Heart right ventricle (tissue), 16 donors: Measurements from ENCODE around the gene PTCD1. TPM values are rescaled to one million over a fixed set of nuclear protein-coding genes. Genes with fewer than 3 reads are reported as not detected.
A peak's percentile ranks its signal among the peaks of the same experiment; 100 is the strongest.

Experiments
- ATAC-seq, 8 donors: fragments of 200-7000 bp; cut with Tn5 transposase; one replicate each; pipeline ENCODE4 v1.9.1; 2020; ENCODE audit warnings: mild to moderate bottlenecking in 8 of 8, moderate library complexity in 8 of 8, moderate number of reproducible peaks in 1 of 8
- DNase-seq, 2 donors: peaks; one replicate each; pipeline ENCODE4 v3.0.0-alpha.2; 2020
- H3K27ac ChIP-seq, 10 donors: fragments of 200-600 bp; sonication (generic) in 2 of 10; one replicate each; pipeline versions ENCODE4 v1.5.0 to v1.8.0; 2020 to 2022; ENCODE audit warnings: mild to moderate bottlenecking in 3 of 10
- H3K27me3 ChIP-seq, 7 donors: fragments of 200-600 bp; one replicate each; pipeline ENCODE4 v1.8.0; 2021 to 2022; ENCODE audit warnings: mild to moderate bottlenecking in 2 of 7
- H3K36me3 ChIP-seq, 9 donors: fragments of 200-600 bp; sonication (generic) in 1 of 9; one replicate each; pipeline versions ENCODE4 v1.5.0 to v1.8.0; 2020 to 2022; ENCODE audit warnings: mild to moderate bottlenecking in 2 of 9
- H3K4me1 ChIP-seq, 9 donors: fragments of 200-600 bp; sonication (generic) in 1 of 9; one replicate each; pipeline versions ENCODE4 v1.5.0 to v1.8.0; 2020 to 2022; ENCODE audit warnings: mild to moderate bottlenecking in 4 of 9
- H3K4me3 ChIP-seq, 10 donors: fragments of 200-600 bp; sonication (generic) in 2 of 10; one replicate each; pipeline versions ENCODE4 v1.5.0 to v1.8.0; 2020 to 2022; ENCODE audit warnings: mild to moderate bottlenecking in 7 of 10, moderate library complexity in 2 of 10
- H3K9me3 ChIP-seq, 11 donors: fragments of 200-600 bp in 10 of 11; sonication (generic) in 2 of 11; one replicate each; pipeline versions ENCODE4 v1.5.0 to v1.8.0; 2013 to 2022; ENCODE audit warnings: mild to moderate bottlenecking in 2 of 11, control low read depth in 1 of 11, moderate library complexity in 1 of 11
- WGBS, 2 donors: extraction: QIAGEN DNeasy Blood & Tissue Kit; methylation state at CpG; one replicate each; pipeline ENCODE4 v1.1.7; 2013; ENCODE audit warnings: inconsistent platforms in 1 of 2; 5-methylcytosine and 5-hydroxymethylcytosine counted together
- intact Hi-C, 10 donors: fragments of 100-400 bp; cut with DNase I; formaldehyde crosslinking; loops; one replicate each; pipeline versions ENCODE4 v1.11.1 to v1.14.2; 2022
- polyA plus RNA-seq, 2 donors: library from polyadenylated mRNA; stranded (reverse); fragments of 200-250 nt; gene quantifications; one replicate each; pipeline ENCODE4 v1.2.3, GENCODE V29; 2013
- total RNA-seq, 10 donors: library from RNA; stranded (reverse); fragmentation: NEBNext Ultra II Directional in 3 of 10; extraction: Animal tissue kit (Norgen Biotek cat#: 25700) in 3 of 10; gene quantifications; one replicate each; pipeline versions ENCODE4 v1.2.1 to v1.2.4, GENCODE V29; 2021 to 2023
- TF ChIP-seq, protein P1 (sequence below), 9 donors: fragments of 200-600 bp; sonication (generic) in 2 of 9; IDR thresholded peaks; one replicate each; pipeline versions ENCODE4 v1.5.0 to v1.8.0; 2021 to 2022; ENCODE audit warnings: antibody characterized with exemption in 9 of 9, mild to moderate bottlenecking in 5 of 9, moderate library complexity in 1 of 9
- donor health status: Arrhythmogenic right ventricular cardiomyopathy.
- donor health status: ischemic (EF 13 %, LVEDD 7.1; RV severe dilation, severe dysfunction).
- donor health status: healthy with polysubstance abuse.
- donor health status: DM: no; HTN: yes; CAD: no.
- donor health status: DM: no; HTN: no; CAD: no.
- donor health status: ischemic (EF 25% LVEDD 6.9; RV normal size, moderate dysfunction).
- donor health status: ischemic (EF 25% LVEDD 5.7; RV mildly dilated, moderate dysfunction).
- donor health status: healthy.
- donor health status: DM: yes; HTN: yes; CAD: no.
- donor health status: Ischemic cardiomyopathy.
- donor health status: ischemic (EF 35%, LVEDD 5.7; RV mildly dilated, moderate dysfunction).
- donor health status: nonischemic (EF 11% LVEDD 7.7; RV severe dilation, severe dysfunction).
- donor health status: DM: yes; HTN: yes; CAD: no.
- donor health status: PGD.
- donor health status: ischemic (EF 29% LVEDD 5.4; RV normal size, mild dysfunction).
- donor health status: nonischemic (EF 23%, LVEDD 6.1; RV moderate dilation, normal function).

Gene PTCD1
- total and polyA plus RNA-seq, 12 donors = 2.4 to 4.8 (median 3.1) TPM

DNA sequence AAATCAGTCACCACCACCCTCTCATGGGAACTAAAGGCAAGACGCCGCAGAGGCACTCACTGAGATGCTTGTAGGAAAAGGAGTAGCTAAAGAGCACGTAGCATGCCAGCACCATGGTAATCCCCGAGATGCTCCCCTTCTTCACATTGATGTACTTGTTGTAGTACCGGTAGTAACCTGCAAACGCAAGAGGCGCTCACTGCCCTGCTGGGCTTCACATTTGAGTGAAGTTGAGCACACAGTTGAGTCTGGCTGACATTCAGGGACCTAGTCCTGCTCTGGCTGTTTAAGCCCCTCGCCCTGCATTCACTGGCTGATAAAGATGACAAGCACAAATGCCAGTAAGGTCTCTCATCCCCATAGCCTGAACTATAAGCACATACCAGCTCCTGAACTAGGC lies 20.5 kb upstream of the PTCD1 start:
- no peak for DNase-seq
- ATAC-seq = no peak
- Histone ChIP-seq H3K36me3 (peaks cover 0 to 91% (median 18%) of the 10 kb centered on the region in 9 donors), H3K27me3 (no peaks in the 10 kb centered on the region), H3K4me1 (peaks cover 0 to 51% (median 33%) of the 10 kb centered on the region in 9 donors), H3K9me3 (no peaks in the 10 kb centered on the region), H3K4me3 (no peak overlapping the region), H3K27ac (no peak overlapping the region)
- WGBS, 2 donors = 89 to 92% methylated on average over 8 of the region's 8 CpGs
- TF ChIP-seq, protein P1, sequence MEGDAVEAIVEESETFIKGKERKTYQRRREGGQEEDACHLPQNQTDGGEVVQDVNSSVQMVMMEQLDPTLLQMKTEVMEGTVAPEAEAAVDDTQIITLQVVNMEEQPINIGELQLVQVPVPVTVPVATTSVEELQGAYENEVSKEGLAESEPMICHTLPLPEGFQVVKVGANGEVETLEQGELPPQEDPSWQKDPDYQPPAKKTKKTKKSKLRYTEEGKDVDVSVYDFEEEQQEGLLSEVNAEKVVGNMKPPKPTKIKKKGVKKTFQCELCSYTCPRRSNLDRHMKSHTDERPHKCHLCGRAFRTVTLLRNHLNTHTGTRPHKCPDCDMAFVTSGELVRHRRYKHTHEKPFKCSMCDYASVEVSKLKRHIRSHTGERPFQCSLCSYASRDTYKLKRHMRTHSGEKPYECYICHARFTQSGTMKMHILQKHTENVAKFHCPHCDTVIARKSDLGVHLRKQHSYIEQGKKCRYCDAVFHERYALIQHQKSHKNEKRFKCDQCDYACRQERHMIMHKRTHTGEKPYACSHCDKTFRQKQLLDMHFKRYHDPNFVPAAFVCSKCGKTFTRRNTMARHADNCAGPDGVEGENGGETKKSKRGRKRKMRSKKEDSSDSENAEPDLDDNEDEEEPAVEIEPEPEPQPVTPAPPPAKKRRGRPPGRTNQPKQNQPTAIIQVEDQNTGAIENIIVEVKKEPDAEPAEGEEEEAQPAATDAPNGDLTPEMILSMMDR (IDR thresholded peaks at IDR 0.05) = peak in 3 of 9 donors; percentile 15 to 31 (median 16)
- intact Hi-C loops = no loop called here

DNA sequence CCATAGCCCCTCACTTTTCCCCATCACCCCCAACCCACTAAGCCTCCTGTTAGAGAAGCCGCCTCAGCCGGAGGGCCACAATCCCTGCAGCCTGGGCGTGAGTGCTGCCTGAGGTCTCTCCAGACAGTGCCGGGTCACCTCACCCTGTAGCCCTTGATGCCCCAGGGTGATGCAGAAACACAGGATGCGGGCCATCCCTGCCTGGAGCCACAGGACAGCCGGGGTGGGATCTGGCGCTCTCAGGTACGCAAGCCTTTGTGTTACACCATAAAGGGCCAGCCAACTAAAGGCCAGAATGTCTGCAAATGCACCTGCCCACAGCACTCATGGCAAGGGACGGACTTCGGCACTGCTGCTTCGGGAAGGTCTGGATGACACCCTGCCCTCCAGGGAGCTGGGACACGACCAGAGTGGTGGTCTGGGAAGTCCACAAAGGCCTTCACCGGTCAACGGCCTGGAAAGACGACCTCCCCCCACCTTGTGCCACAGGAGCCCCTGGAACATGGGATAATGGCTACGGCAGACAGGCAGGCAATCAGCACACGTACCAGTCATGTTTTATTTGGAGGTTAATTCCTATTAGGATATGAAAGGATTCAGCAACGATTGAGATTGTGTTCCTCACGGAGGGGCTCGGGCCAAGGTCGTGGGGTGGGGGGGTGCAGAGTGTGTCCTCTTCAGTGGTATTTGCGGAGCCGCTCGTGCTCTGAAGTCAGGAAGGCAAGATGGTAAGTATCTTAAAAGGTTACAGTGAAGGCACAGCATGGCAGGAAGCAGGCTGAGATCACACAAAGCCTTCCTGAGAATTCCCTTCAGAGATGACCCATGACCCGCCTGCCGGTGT lies 19.3 kb upstream of the PTCD1 start:
- intact Hi-C loops = no loop called here
- Histone ChIP-seq H3K9me3 (no peaks in the 10 kb centered on the region), H3K27me3 (no peaks in the 10 kb centered on the region), H3K27ac (peak overlapping the region in 1 of 10 donors; percentile 26), H3K4me1 (peaks cover 0 to 45% (median 23%) of the 10 kb centered on the region in 9 donors), H3K36me3 (peaks cover 0 to 93% (median 18%) of the 10 kb centered on the region in 9 donors), H3K4me3 (no peak overlapping the region)
- TF ChIP-seq, protein P1 (IDR thresholded peaks at IDR 0.05) = no peak
- ATAC-seq (no peak), DNase-seq (no peak)
- WGBS, 2 donors = 73 to 75% methylated on average over 26 of the region's 26 CpGs

DNA sequence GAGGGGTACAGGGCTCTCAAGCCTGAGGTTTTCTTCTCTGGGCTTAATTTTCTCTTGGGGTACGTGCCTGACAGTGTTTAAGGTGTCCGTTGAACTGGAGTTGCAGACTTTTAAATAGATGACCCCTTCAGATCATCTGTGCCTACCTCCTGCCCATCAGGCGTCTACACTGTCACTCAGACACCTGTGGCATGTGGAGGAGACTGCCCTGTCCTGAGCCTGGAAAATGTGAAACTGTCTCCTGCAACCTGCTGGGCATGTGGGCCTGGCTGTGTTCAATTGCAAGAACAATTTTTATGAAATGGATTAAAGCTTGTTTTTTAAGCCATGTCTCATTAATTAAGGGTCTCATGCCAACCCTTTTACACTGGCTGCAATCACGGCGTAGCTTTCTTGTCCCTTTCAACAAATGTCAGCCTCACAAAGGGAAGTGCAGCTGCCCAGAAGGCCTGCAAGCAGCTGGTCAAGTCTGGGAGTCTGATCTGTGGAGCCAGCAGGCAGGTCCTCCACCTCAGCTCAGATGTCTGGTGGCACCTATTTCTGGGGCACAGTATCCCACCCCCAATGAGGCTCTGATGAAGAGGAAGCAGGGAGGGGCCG lies 18.6 kb upstream of the PTCD1 start:
- no peak for ATAC-seq

DNA sequence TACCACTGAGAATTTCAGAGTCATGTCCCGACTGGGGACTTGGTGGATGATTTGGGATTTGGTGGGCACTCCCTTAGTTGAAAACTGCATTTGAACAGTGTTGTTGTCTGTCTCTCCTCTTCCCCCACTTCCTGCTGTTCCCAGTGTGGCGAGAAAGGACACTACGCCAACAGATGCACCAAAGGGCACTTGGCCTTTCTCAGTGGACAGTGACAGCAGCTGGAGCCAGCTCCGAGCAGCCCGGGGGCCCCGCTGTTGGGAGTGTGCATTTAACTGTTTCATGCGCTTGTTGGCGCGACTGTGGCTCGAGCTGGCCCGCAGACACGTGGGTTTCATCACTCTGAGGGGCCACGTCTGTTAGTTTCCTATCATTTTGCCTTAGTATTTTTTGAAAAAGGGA lies 17.7 kb upstream of the PTCD1 start:
- no peaks in the 10 kb centered on the region for H3K27me3 ChIP-seq
- TF ChIP-seq, protein P1 (IDR thresholded peaks at IDR 0.05) = no peak
- ATAC-seq (no peak), DNase-seq (no peak)
- peaks cover 0 to 100% (median 18%) of the 10 kb centered on the region in 9 donors for H3K36me3 ChIP-seq
- H3K9me3 ChIP-seq = no peaks in the 10 kb centered on the region
- intact Hi-C loops = no loop called here
- 66 to 74% methylated on average over 13 of the region's 13 CpGs for WGBS, 2 donors
- H3K4me3 ChIP-seq = no peak overlapping the region
- H3K27ac ChIP-seq = no peak overlapping the region
- peaks cover 0 to 52% (median 21%) of the 10 kb centered on the region in 9 donors for H3K4me1 ChIP-seq

More for the DNA sequence above, 18.6 kb upstream of the PTCD1 start:
- DNase-seq = no peak
- TF ChIP-seq, protein P1 (IDR thresholded peaks at IDR 0.05) = no peak
- H3K36me3 ChIP-seq = peaks cover 0 to 93% (median 18%) of the 10 kb centered on the region in 9 donors
- intact Hi-C loops = no loop called here
- H3K27ac ChIP-seq = no peak overlapping the region
- H3K4me3 ChIP-seq = no peak overlapping the region
- no peaks in the 10 kb centered on the region for H3K27me3 ChIP-seq
- no peaks in the 10 kb centered on the region for H3K9me3 ChIP-seq
- peaks cover 0 to 49% (median 22%) of the 10 kb centered on the region in 9 donors for H3K4me1 ChIP-seq
- WGBS, 2 donors = 70 to 77% methylated on average over 6 of the region's 6 CpGs
